Right renal cortex interstitium (tissue), 3 donors: ENCODE measurements around the gene P2RY11. TPM values are rescaled to one million over a fixed set of nuclear protein-coding genes. Genes with fewer than 3 reads are reported as not detected.

Experiments used
- DNase-seq, 3 donors: peaks; one replicate each; pipeline ENCODE4 v3.0.0-alpha.2; 2013; ENCODE audit warnings: low read depth in 3 of 3, low spot score in 2 of 3
- polyA plus RNA-seq, 3 donors: library from polyadenylated mRNA; unstranded; fragments of 120-200 nt; gene quantifications; one replicate each; pipeline ENCODE4 v1.2.1, GENCODE V29; 2013; ENCODE audit not compliant: insufficient read length in 3 of 3

The P2RY11 gene
- polyA plus RNA-seq, 3 donors, result 8.9 to 11.6 (median 10.5) TPM

GRCh38 chr19:10092648-10093294 is 18.7 kb upstream of the P2RY11 start:
- no peak for DNase-seq

DNA sequence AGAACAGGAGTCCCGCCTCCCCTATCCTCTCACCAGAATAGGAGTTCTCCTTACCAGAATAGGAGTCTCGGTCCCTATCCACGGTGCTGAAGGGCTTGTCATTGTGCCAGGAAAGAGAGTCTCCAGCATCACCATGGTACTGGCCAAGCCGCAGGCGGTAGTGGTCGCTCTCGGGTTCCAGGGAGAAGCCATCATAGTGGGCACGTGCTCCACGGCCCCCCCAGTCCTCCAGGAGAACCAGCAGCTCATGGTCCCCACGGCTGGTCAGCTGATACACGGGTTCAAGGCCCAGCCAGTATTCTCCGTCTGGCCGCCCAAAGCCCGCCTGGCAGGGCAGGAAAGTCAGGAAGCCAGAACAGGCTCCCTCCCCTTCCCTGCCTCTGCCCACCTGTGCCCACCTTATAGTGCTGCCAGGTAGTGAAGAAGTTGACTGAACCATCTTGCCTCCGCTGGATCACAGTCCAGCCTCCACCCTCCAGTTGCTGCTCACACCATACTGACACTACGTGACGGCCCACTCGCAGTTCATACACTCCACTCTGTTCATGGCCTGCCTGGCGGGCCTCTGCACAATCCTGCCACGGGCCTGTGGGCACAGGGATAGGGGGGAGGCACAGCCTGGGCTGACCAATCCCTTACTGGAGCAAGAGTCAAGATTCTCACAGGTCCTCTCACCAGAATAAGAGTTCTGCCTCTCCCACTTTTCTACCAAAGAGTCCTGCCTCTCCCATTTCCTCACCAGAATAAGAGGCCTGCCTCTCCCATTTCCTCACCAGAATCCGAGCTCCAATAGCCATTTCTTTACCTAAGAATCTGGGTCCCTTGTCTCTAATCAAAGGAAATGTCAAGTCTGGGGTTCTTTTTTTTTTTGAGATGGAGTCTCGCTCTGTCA is 18.0 kb upstream of the P2RY11 start:
- no peak for DNase-seq

DNA sequence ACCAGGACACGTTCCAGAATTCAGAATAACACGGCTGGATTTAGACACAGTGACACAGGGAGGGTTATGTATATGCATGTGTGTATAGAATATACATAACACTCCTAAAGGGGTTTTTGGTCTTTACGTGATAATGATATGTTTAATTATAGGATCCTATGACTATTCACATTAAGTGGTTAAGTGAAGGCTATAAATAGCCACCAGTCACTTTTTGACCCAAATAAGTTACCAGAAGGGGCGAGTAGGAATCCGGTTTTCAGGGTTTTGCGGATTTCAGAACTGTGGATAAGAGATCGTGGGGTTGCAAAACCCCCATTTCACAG is 15.9 kb upstream of the P2RY11 start:
- DNase-seq, result no peak

DNA sequence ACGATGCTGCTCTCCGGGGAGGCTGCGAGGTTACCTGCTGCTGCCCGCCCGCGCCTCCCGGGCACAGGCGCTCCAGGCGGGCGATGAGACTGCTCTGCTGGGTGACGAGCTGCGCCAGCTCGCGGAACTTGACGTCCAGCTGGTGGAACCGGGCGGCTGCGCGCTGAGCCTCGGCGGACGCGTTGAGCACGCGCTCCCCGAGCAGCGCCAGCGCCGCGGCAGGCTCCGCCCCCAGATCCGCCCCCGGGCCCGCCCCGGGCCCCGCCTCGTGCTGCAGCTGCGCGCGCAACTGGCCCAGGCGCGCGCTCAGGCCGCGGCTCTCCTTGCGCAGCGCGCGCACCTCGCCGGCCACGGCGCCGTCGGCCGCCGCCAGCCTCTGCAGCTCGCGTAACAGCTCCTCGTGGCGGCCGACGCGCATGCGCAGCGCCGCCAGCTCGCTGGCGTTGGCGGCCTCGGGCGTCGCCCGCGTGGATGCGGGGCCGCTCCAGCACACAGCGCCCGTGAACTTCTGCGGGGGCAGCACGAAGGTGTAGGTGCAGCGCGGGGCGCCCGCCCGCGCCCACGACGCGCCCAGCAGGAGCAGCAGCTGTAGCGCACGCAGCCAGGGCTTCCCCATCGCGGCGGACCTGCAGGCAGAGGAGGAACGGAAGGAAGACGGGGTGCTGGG is 15.4 kb upstream of the P2RY11 start:
- peak in 1 of 3 donors; percentile 78 for DNase-seq

DNA sequence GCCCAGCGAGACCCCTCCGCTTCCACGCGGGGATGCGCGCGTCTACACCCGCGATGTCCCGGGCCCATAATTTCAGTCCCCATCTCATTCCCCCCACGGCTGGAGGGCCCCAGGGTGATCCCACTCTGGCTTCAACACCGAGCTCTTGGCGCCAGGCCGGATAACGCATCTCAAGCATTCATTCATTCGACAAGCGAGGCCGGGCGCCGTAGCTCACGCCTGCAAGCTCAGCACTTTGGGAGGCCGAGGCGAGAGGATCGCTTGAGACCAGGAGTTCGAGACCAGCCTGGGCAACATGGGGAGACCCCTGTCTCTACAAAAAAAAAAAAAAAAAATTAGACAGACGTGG is 14.9 kb upstream of the P2RY11 start:
- DNase-seq, result no peak

- no peak for DNase-seq
Observed at GRCh38 chr19:10100163-10100785, 11.2 kb upstream of the P2RY11 start.

DNA sequence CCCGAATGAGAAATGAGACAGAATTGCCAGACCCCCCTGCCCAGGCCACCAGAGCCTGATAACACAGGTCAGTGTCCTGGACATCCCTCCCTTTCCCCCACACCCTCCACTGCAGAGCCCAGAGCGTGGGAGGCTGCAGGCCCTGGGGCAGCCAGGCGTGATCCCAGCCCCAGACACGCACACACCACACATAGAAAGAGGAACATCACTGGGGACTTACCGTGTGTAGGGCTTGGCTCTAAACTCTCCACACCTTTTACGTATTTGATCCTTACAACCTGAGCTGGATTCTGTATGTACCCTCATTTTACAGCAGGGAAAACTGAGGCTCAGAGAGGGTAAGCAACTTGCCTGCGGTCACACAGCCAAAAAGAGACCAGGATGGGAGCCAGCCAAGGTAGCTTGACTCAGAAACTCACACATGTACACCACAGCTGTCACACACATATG is 8.7 kb upstream of the P2RY11 start:
- no peak for DNase-seq

DNA sequence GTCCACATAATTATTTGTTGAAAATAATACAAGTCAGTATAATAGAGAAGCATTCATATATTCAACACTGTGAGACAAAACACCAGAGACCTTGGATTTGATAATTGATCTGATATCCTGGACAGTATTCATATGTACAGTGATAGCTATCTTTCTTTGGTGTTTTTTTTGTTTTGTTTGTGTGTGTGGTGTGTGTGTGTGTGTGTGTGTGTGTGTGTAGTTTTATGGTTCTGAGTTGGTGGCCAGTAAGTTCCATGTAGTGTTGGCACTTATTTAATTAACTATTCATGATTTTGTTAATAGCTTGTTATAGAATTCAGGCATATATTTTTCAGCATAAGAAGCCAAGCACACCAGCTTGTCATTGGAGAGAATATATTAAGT is 7.4 kb upstream of the P2RY11 start:
- DNase-seq, result no peak

- no peak for DNase-seq
Observed at GRCh38 chr19:10104665-10105508, 6.6 kb upstream of the P2RY11 start.

GRCh38 chr19:10105509-10106099 is 5.9 kb upstream of the P2RY11 start:
- DNase-seq, result no peak

- peak; percentile 92 to 97 (median 94) for DNase-seq
Observed at GRCh38 chr19:10106100-10106936, 5.2 kb upstream of the P2RY11 start, which contains the start of gene PPAN. Gene PPAN, plus strand, starts transcription at chr19:10106362. Its CDS starts 33 bp downstream, at chr19:10106395.

- no peak for DNase-seq
Observed at GRCh38 chr19:10107254-10107653, 4.2 kb upstream of the P2RY11 start.

DNA sequence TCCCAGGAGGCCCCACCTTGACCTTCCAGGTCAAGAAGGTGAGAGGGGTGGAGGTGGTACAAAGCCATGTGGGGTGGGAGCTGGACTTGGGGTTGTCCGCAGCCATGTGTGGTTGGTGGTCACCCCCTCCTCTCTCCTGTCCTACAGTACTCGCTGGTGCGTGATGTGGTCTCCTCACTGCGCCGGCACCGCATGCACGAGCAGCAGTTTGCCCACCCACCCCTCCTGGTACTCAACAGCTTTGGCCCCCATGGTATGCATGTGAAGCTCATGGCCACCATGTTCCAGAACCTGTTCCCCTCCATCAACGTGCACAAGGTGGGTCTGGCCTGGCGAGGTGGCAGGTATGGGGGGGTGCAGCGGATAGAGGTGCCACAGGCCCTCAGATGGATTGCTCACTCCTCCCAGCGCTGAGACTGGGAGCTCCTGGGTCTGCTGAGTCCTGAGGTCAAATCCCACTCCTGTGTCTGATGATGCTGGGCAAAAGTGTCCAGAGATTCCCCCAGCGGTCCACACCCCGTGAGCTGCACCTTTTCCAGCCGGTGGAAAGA is 3.6 kb upstream of the P2RY11 start:
- no peak for DNase-seq

DNA sequence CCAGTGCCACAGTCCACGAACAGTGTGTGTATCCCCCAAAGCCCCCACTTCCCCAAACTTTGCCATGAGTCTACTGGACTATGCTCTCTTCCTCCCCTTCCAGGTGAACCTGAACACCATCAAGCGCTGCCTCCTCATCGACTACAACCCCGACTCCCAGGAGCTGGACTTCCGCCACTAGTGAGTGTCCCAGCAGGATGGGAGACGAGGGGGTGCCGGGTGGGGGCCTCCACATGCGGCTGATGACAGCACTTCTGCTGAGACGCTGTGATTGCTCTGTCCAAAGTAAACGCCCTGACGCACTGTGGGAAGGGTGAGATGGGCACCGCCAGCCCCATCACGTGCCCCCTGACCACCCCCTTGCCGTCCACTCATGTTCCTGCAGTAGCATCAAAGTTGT is 2.0 kb upstream of the P2RY11 start:
- DNase-seq, result no peak

- DNase-seq, result no peak
Observed at GRCh38 chr19:10110076-10110971, 1.2 kb upstream of the P2RY11 start.

DNA sequence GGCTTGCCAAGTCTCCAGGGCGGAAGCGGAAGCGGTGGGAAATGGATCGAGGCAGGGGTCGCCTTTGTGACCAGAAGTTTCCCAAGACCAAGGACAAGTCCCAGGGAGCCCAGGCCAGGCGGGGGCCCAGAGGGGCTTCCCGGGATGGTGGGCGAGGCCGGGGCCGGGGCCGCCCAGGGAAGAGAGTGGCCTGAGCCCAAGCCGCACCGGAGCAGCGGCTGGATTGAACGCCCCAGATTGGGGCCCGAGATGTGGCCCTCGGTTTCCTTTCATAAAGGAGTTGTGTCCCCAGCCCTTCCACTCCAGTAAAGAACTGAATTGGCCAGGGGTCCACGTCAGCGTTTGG is 548 bp upstream of the P2RY11 start:
- no peak for DNase-seq

- DNase-seq, result no peak
Observed at GRCh38 chr19:10112037-10112761, 706 bp downstream of the P2RY11 start.
